ENCODE results near the gene GRIK3.

- TF ChIP-seq CTCF (IDR thresholded peaks at IDR 0.05) (no peak), POLR2A (IDR thresholded peaks at IDR 0.05) (no peak)
Measured at GRCh38 chr1:36869826-36870225, 164.5 kb downstream of the GRIK3 start.
